NK-92 (cell line): ENCODE results near the gene EBF3.

Experiments used
- DNase-seq: peaks from one replicate; lab custom pipeline; 2025; ENCODE audit not compliant: unreplicated experiment; lab: John Stamatoyannopoulos, UW

Gene EBF3

GRCh38 chr10:129945941-129946760 lies 17.9 kb downstream of the EBF3 start:
- DNase-seq = no peak

- DNase-seq = no peak
Observed at GRCh38 chr10:129945526-129945925, 18.5 kb downstream of the EBF3 start.

GRCh38 chr10:129945064-129945463 lies 19.0 kb downstream of the EBF3 start:
- no peak for DNase-seq

GRCh38 chr10:129944456-129944855 lies 19.6 kb downstream of the EBF3 start:
- DNase-seq = no peak

- no peak for DNase-seq
Observed at GRCh38 chr10:129942936-129943715, 20.9 kb downstream of the EBF3 start.

- DNase-seq = no peak
Observed at GRCh38 chr10:129942391-129942790, 21.7 kb downstream of the EBF3 start.

GRCh38 chr10:129942019-129942277 lies 22.1 kb downstream of the EBF3 start:
- no peak for DNase-seq

GRCh38 chr10:129941199-129942018 lies 22.7 kb downstream of the EBF3 start:
- DNase-seq = no peak

- DNase-seq = no peak
Observed at GRCh38 chr10:129940617-129941198, 23.4 kb downstream of the EBF3 start.

GRCh38 chr10:129939416-129940275 lies 24.4 kb downstream of the EBF3 start:
- DNase-seq = no peak

- no peak for DNase-seq
Observed at GRCh38 chr10:129938460-129938859, 25.6 kb downstream of the EBF3 start.

GRCh38 chr10:129937351-129937751 lies 26.7 kb downstream of the EBF3 start:
- DNase-seq = no peak

- DNase-seq = no peak
Observed at GRCh38 chr10:129936923-129937300, 27.2 kb downstream of the EBF3 start.

GRCh38 chr10:129936266-129936922 lies 27.7 kb downstream of the EBF3 start:
- no peak for DNase-seq

GRCh38 chr10:129935867-129936152 lies 28.3 kb downstream of the EBF3 start:
- DNase-seq = no peak

GRCh38 chr10:129935102-129935866 lies 28.8 kb downstream of the EBF3 start:
- no peak for DNase-seq

- no peak for DNase-seq
Observed at GRCh38 chr10:129934196-129934925, 29.7 kb downstream of the EBF3 start.

- DNase-seq = no peak
Observed at GRCh38 chr10:129933456-129934092, 30.5 kb downstream of the EBF3 start.
